ENCODE data around the gene CCDC57.

Gene CCDC57

DNA sequence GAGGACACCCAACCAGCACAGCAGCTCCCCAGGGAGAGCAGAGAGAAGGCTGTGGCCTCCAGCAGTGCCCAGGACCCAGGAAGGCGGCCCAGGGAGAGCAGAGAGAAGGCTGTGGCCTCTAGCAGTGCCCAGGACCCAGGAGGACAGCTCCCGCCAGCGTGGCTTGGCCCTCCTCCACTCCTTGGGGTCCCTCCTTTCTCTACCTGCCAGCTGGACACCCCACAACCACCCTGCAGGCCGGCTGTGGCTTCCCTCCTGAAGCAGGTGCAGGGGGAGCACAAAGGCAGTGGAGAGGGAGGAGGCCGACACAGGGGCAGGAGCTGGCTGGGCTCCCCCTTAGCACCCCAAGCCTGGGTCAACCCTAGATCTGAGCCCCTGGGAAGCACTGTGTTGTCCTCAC is 60.5 kb downstream of the CCDC57 start:
- no peak for ATAC-seq (ENCODE audit: insufficient read depth, low read depth)
- Histone ChIP-seq H2AFZ (ENCODE audit: low read depth, low read length) (no peak overlapping the region), H3K27ac (ENCODE audit: low read length) (no peak overlapping the region), H3K4me1 (ENCODE audit: insufficient read depth, low read length) (no peaks in the 10 kb centered on the region), H3K36me3 (ENCODE audit: insufficient read depth, low read length) (peaks cover 40% of the 10 kb centered on the region), H3K79me2 (ENCODE audit: insufficient read depth, low read length) (no peaks in the 10 kb centered on the region), H3K9me3 (ENCODE audit: insufficient read depth, low read length, severe bottlenecking) (no peaks in the 10 kb centered on the region), H4K20me1 (ENCODE audit: insufficient read depth, low read length) (no peaks in the 10 kb centered on the region), H3K27me3 (ENCODE audit: insufficient read depth, low read length, poor library complexity) (no peaks in the 10 kb centered on the region), H3K9ac (ENCODE audit: low read depth, low read length) (no peak overlapping the region), H3K4me2 (ENCODE audit: insufficient read depth, low read length) (no peak overlapping the region), H3K4me3 (ENCODE audit: low read depth in 1 of 2, low read length in 2 of 2) (no peak overlapping the region)
- no peak for TF ChIP-seq EZH2 (IDR thresholded peaks at IDR 0.05; ENCODE audit: borderline replicate concordance, low read depth, low read length, severe bottlenecking)
- TF ChIP-seq, protein P1, sequence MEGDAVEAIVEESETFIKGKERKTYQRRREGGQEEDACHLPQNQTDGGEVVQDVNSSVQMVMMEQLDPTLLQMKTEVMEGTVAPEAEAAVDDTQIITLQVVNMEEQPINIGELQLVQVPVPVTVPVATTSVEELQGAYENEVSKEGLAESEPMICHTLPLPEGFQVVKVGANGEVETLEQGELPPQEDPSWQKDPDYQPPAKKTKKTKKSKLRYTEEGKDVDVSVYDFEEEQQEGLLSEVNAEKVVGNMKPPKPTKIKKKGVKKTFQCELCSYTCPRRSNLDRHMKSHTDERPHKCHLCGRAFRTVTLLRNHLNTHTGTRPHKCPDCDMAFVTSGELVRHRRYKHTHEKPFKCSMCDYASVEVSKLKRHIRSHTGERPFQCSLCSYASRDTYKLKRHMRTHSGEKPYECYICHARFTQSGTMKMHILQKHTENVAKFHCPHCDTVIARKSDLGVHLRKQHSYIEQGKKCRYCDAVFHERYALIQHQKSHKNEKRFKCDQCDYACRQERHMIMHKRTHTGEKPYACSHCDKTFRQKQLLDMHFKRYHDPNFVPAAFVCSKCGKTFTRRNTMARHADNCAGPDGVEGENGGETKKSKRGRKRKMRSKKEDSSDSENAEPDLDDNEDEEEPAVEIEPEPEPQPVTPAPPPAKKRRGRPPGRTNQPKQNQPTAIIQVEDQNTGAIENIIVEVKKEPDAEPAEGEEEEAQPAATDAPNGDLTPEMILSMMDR (IDR thresholded peaks at IDR 0.05; ENCODE audit: borderline replicate concordance, extremely low read depth, low read length, poor library complexity, severe bottlenecking): no peak
- no peak for DNase-seq

DNA sequence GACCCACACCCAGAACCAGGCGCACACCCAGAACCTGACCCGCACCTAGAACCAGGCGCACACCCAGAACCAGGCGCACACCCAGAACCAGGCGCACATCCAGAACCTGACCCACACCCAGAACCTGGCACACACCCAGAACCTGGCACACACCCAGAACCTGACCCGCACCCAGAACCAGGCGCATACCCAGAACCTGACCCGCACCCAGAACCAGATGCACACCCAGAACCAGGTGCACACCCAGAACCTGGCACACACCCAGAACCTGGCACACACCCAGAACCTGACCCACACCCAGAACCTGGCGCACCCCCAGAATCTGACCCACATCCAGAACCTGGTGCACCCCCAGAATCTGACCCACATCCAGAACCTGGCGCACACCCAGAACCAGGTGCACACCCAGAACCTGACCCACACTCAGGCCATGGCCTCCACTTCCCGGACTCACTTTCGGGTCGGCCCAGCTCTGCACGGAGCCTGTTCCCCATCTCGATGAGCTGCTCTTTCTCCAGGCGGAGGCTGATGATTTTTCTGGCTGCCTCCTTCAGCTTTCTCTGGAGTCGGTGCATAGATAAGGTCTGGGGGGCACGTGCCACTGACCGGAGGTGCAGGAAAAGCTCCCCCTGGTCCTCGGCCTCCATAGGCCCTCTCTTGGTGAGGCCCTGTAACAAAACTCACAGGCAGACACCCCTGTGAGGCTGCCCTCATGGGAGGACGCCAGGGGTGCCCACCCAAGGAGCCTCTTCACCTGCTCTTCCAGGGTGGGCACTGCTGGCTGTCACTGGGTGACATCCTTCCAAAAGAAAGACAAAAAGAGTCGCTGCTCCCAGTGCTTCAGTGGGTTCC is 61.3 kb downstream of the CCDC57 start:
- no peaks in the 10 kb centered on the region for H3K9me3 ChIP-seq (ENCODE audit: insufficient read depth, low read length, severe bottlenecking)
- TF ChIP-seq, protein P1 (IDR thresholded peaks at IDR 0.05; ENCODE audit: borderline replicate concordance, extremely low read depth, low read length, poor library complexity, severe bottlenecking): no peak
- no peak for TF ChIP-seq EZH2 (IDR thresholded peaks at IDR 0.05; ENCODE audit: borderline replicate concordance, low read depth, low read length, severe bottlenecking)
- H3K27me3 ChIP-seq (ENCODE audit: insufficient read depth, low read length, poor library complexity): no peaks in the 10 kb centered on the region
- H3K4me1 ChIP-seq (ENCODE audit: insufficient read depth, low read length): no peaks in the 10 kb centered on the region
- 0 out of 2 replicates have a peak, but pooled peaks cover 3% of the 10 kb centered on the region for H4K20me1 ChIP-seq (ENCODE audit: insufficient read depth, low read length)
- no peaks in the 10 kb centered on the region for H3K79me2 ChIP-seq (ENCODE audit: insufficient read depth, low read length)
- no peak overlapping the region for H3K4me2 ChIP-seq (ENCODE audit: insufficient read depth, low read length)
- no peak overlapping the region for H3K27ac ChIP-seq (ENCODE audit: low read length)
- H3K9ac ChIP-seq (ENCODE audit: low read depth, low read length): no peak overlapping the region
- ATAC-seq (ENCODE audit: insufficient read depth, low read depth): no peak
- no peak overlapping the region for H2AFZ ChIP-seq (ENCODE audit: low read depth, low read length)
- peaks cover 32% of the 10 kb centered on the region for H3K36me3 ChIP-seq (ENCODE audit: insufficient read depth, low read length)
- H3K4me3 ChIP-seq (ENCODE audit: low read depth in 1 of 2, low read length in 2 of 2): no peak overlapping the region
- DNase-seq: no peak

DNA sequence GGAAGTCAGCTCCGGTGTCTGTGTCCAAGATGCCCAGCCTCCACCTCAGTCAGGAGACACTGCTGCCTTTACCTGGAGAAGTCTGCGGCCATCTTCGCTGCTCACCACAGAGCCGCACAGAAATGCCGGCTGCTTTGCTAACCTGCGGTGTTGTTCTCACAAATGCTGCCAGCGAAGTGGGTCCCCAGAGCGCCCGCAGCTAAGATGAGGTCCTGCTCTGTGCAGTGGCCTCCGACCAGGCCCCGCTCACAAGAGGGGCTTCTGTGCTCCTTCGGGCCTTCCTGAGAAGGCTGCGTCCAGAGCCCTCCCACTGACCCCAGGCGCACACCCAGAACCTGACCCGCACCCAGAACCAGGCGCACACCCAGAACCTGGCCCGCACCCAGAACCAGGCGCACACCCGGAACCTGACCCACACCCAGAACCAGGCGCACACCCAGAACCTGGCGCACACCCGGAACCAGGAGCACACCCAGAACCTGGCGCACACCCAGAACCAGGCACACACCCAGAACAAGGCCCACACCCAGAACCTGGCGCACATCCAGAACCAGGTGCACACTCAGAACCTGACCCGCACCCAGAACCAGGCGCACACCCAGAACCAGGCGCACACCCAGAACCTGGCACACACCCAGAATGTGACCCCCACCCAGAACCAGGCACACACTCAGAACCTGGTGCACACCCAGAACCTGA is 63.1 kb downstream of the CCDC57 start:
- no peak overlapping the region for H3K4me3 ChIP-seq (ENCODE audit: low read depth in 1 of 2, low read length in 2 of 2)
- ATAC-seq (ENCODE audit: insufficient read depth, low read depth) (no peak), DNase-seq (no peak)
- TF ChIP-seq EZH2 (IDR thresholded peaks at IDR 0.05; ENCODE audit: borderline replicate concordance, low read depth, low read length, severe bottlenecking): no peak
- TF ChIP-seq, protein P1 (IDR thresholded peaks at IDR 0.05; ENCODE audit: borderline replicate concordance, extremely low read depth, low read length, poor library complexity, severe bottlenecking): no peak
- no peaks in the 10 kb centered on the region for H3K4me1 ChIP-seq (ENCODE audit: insufficient read depth, low read length)
- H3K36me3 ChIP-seq (ENCODE audit: insufficient read depth, low read length): peaks cover 21% of the 10 kb centered on the region
- H2AFZ ChIP-seq (ENCODE audit: low read depth, low read length): no peak overlapping the region
- H3K9me3 ChIP-seq (ENCODE audit: insufficient read depth, low read length, severe bottlenecking): no peaks in the 10 kb centered on the region
- H4K20me1 ChIP-seq (ENCODE audit: insufficient read depth, low read length): 0 out of 2 replicates have a peak, but pooled peaks cover 3% of the 10 kb centered on the region
- no peak overlapping the region for H3K4me2 ChIP-seq (ENCODE audit: insufficient read depth, low read length)
- no peak overlapping the region for H3K27ac ChIP-seq (ENCODE audit: low read length)
- no peak overlapping the region for H3K9ac ChIP-seq (ENCODE audit: low read depth, low read length)
- H3K79me2 ChIP-seq (ENCODE audit: insufficient read depth, low read length): no peaks in the 10 kb centered on the region
- no peaks in the 10 kb centered on the region for H3K27me3 ChIP-seq (ENCODE audit: insufficient read depth, low read length, poor library complexity)
